ENCODE results near the gene LRP3.

LRP3 gene

GRCh38 chr19:33234092-33234491 lies 40.0 kb downstream of the LRP3 start:
- TF ChIP-seq TAF1 (IDR thresholded peaks at IDR 0.05; ENCODE audit: low read depth) (no peak), TCF12 (IDR thresholded peaks at IDR 0.05; ENCODE audit: low read depth) (no peak), CREB1 (IDR thresholded peaks at IDR 0.05; ENCODE audit: low read depth) (no peak), USF1 (IDR thresholded peaks at IDR 0.05) (no peak), TEAD4 (IDR thresholded peaks at IDR 0.05) (no peak), MAX (IDR thresholded peaks at IDR 0.05) (no peak), YY1 (IDR thresholded peaks at IDR 0.05; ENCODE audit: low read depth) (no peak), NFIC (IDR thresholded peaks at IDR 0.05) (no peak)

- TF ChIP-seq YY1 (IDR thresholded peaks at IDR 0.05; ENCODE audit: low read depth) (no peak), CEBPB (IDR thresholded peaks at IDR 0.05) (no peak), REST (IDR thresholded peaks at IDR 0.05; ENCODE audit: low read depth) (no peak), MAX (IDR thresholded peaks at IDR 0.05) (no peak), TCF12 (IDR thresholded peaks at IDR 0.05; ENCODE audit: low read depth) (no peak), TEAD4 (IDR thresholded peaks at IDR 0.05) (no peak), EGR1 (IDR thresholded peaks at IDR 0.05) (no peak), RAD21 (IDR thresholded peaks at IDR 0.05; ENCODE audit: low read depth) (no peak), CREB1 (IDR thresholded peaks at IDR 0.05; ENCODE audit: low read depth) (no peak), NFIC (IDR thresholded peaks at IDR 0.05) (no peak), TAF1 (IDR thresholded peaks at IDR 0.05; ENCODE audit: low read depth) (no peak), FOXM1 (IDR thresholded peaks at IDR 0.05; ENCODE audit: borderline replicate concordance, low read depth) (no peak), ZBTB7A (IDR thresholded peaks at IDR 0.05; ENCODE audit: low read depth) (no peak), EP300 (IDR thresholded peaks at IDR 0.05; ENCODE audit: borderline replicate concordance) (no peak), USF1 (IDR thresholded peaks at IDR 0.05) (no peak)
These were observed 40.6 kb downstream of the LRP3 start for GRCh38 chr19:33234736-33235135.

- TF ChIP-seq MAX (IDR thresholded peaks at IDR 0.05) (no peak), RAD21 (IDR thresholded peaks at IDR 0.05; ENCODE audit: low read depth) (peak; percentile 84)
These were observed 41.3 kb downstream of the LRP3 start for GRCh38 chr19:33235269-33235995.

GRCh38 chr19:33235996-33236350 lies 41.8 kb downstream of the LRP3 start:
- no peak for TF ChIP-seq NFIC (IDR thresholded peaks at IDR 0.05)
- no peak for TF ChIP-seq RAD21 (IDR thresholded peaks at IDR 0.05; ENCODE audit: low read depth)
- no peak for TF ChIP-seq EGR1 (IDR thresholded peaks at IDR 0.05)
- no peak for TF ChIP-seq CREB1 (IDR thresholded peaks at IDR 0.05; ENCODE audit: low read depth)
- TF ChIP-seq TEAD4 (IDR thresholded peaks at IDR 0.05) = no peak

GRCh38 chr19:33236696-33237390 lies 42.7 kb downstream of the LRP3 start:
- TF ChIP-seq CEBPB (IDR thresholded peaks at IDR 0.05) = no peak
- no peak for TF ChIP-seq TCF12 (IDR thresholded peaks at IDR 0.05; ENCODE audit: low read depth)
- TF ChIP-seq EP300 (IDR thresholded peaks at IDR 0.05; ENCODE audit: borderline replicate concordance) = no peak
- no peak for TF ChIP-seq USF1 (IDR thresholded peaks at IDR 0.05)
- no peak for TF ChIP-seq TAF1 (IDR thresholded peaks at IDR 0.05; ENCODE audit: low read depth)
- TF ChIP-seq REST (IDR thresholded peaks at IDR 0.05; ENCODE audit: low read depth) = no peak
- no peak for TF ChIP-seq TEAD4 (IDR thresholded peaks at IDR 0.05)
- no peak for TF ChIP-seq YY1 (IDR thresholded peaks at IDR 0.05; ENCODE audit: low read depth)
- no peak for TF ChIP-seq MAX (IDR thresholded peaks at IDR 0.05)
- no peak for TF ChIP-seq RAD21 (IDR thresholded peaks at IDR 0.05; ENCODE audit: low read depth)
- TF ChIP-seq ZBTB7A (IDR thresholded peaks at IDR 0.05; ENCODE audit: low read depth) = no peak
- no peak for TF ChIP-seq EGR1 (IDR thresholded peaks at IDR 0.05)
- no peak for TF ChIP-seq NFIC (IDR thresholded peaks at IDR 0.05)

Data from Ishikawa (cell line).